Measurements from ENCODE around the gene FBXW5.

The FBXW5 gene

GRCh38 chr9:136988872-136989271 lies 44.3 kb upstream of the FBXW5 start:
- Histone ChIP-seq H3K36me3 (ENCODE audit: low read depth) (peaks cover 1% of the 10 kb centered on the region; the same call in 1 of the 2 replicates), H3K4me1 (ENCODE audit: insufficient read depth, poor library complexity, severe bottlenecking) (no peaks in the 10 kb centered on the region), H3K27me3 (ENCODE audit: insufficient read depth, poor library complexity, severe bottlenecking) (peaks cover 14% of the 10 kb centered on the region), H3K4me3 (ENCODE audit: severe bottlenecking) (no peak overlapping the region), H3K9me3 (ENCODE audit: severe bottlenecking) (no peaks in the 10 kb centered on the region), H3K27ac (ENCODE audit: poor library complexity, severe bottlenecking) (no peak overlapping the region)
- DNase-seq (ENCODE audit: low spot score) = no peak
- no peak for ATAC-seq (ENCODE audit: low read depth)
- TF ChIP-seq CTCF (IDR thresholded peaks at IDR 0.05; ENCODE audit: poor library complexity, severe bottlenecking) = no peak

- no peak overlapping the region for H3K27ac ChIP-seq (ENCODE audit: poor library complexity, severe bottlenecking)
- ATAC-seq (ENCODE audit: low read depth) = no peak
- no peak for TF ChIP-seq CTCF (IDR thresholded peaks at IDR 0.05; ENCODE audit: poor library complexity, severe bottlenecking)
These were observed 41.3 kb upstream of the FBXW5 start for GRCh38 chr9:136985853-136986252.

GRCh38 chr9:136985027-136985602 lies 40.6 kb upstream of the FBXW5 start:
- no peak for DNase-seq (ENCODE audit: low spot score)
- no peak for TF ChIP-seq CTCF (IDR thresholded peaks at IDR 0.05; ENCODE audit: poor library complexity, severe bottlenecking)
- Histone ChIP-seq H3K27me3 (ENCODE audit: insufficient read depth, poor library complexity, severe bottlenecking) (peaks cover 14% of the 10 kb centered on the region), H3K4me3 (ENCODE audit: severe bottlenecking) (no peak overlapping the region), H3K27ac (ENCODE audit: poor library complexity, severe bottlenecking) (no peak overlapping the region), H3K36me3 (ENCODE audit: low read depth) (no peaks in the 10 kb centered on the region), H3K4me1 (ENCODE audit: insufficient read depth, poor library complexity, severe bottlenecking) (no peaks in the 10 kb centered on the region), H3K9me3 (ENCODE audit: severe bottlenecking) (no peaks in the 10 kb centered on the region)
- no peak for ATAC-seq (ENCODE audit: low read depth)

More at GRCh38 chr9:136985853-136986252, 41.3 kb upstream of the FBXW5 start:
- DNase-seq (ENCODE audit: low spot score) = no peak
- H3K4me3 ChIP-seq (ENCODE audit: severe bottlenecking) = no peak overlapping the region
- H3K27me3 ChIP-seq (ENCODE audit: insufficient read depth, poor library complexity, severe bottlenecking) = peaks cover 14% of the 10 kb centered on the region
- no peaks in the 10 kb centered on the region for H3K4me1 ChIP-seq (ENCODE audit: insufficient read depth, poor library complexity, severe bottlenecking)
- H3K36me3 ChIP-seq (ENCODE audit: low read depth) = no peaks in the 10 kb centered on the region
- no peaks in the 10 kb centered on the region for H3K9me3 ChIP-seq (ENCODE audit: severe bottlenecking)

GRCh38 chr9:136984464-136985026 lies 40.0 kb upstream of the FBXW5 start:
- H3K27me3 ChIP-seq (ENCODE audit: insufficient read depth, poor library complexity, severe bottlenecking) = peaks cover 14% of the 10 kb centered on the region
- DNase-seq (ENCODE audit: low spot score) (no peak), ATAC-seq (ENCODE audit: low read depth) (no peak)
- no peak overlapping the region for H3K4me3 ChIP-seq (ENCODE audit: severe bottlenecking)
- H3K27ac ChIP-seq (ENCODE audit: poor library complexity, severe bottlenecking) = no peak overlapping the region
- H3K9me3 ChIP-seq (ENCODE audit: severe bottlenecking) = no peaks in the 10 kb centered on the region
- no peaks in the 10 kb centered on the region for H3K4me1 ChIP-seq (ENCODE audit: insufficient read depth, poor library complexity, severe bottlenecking)
- no peaks in the 10 kb centered on the region for H3K36me3 ChIP-seq (ENCODE audit: low read depth)
- TF ChIP-seq CTCF (IDR thresholded peaks at IDR 0.05; ENCODE audit: poor library complexity, severe bottlenecking) = no peak

GRCh38 chr9:136983656-136984314 lies 39.2 kb upstream of the FBXW5 start:
- no peaks in the 10 kb centered on the region for H3K36me3 ChIP-seq (ENCODE audit: low read depth)
- no peaks in the 10 kb centered on the region for H3K4me1 ChIP-seq (ENCODE audit: insufficient read depth, poor library complexity, severe bottlenecking)
- no peak overlapping the region for H3K4me3 ChIP-seq (ENCODE audit: severe bottlenecking)
- ATAC-seq (ENCODE audit: low read depth) (no peak; the same call in 2 of the 3 replicates), DNase-seq (ENCODE audit: low spot score) (no peak)
- TF ChIP-seq CTCF (IDR thresholded peaks at IDR 0.05; ENCODE audit: poor library complexity, severe bottlenecking) = no peak
- H3K27ac ChIP-seq (ENCODE audit: poor library complexity, severe bottlenecking) = no peak overlapping the region
- H3K27me3 ChIP-seq (ENCODE audit: insufficient read depth, poor library complexity, severe bottlenecking) = peaks cover 14% of the 10 kb centered on the region
- no peaks in the 10 kb centered on the region for H3K9me3 ChIP-seq (ENCODE audit: severe bottlenecking)

Measured in RWPE2 (cell line).